ENCODE data around the gene MAP4K5. TPM values are rescaled to one million over a fixed set of nuclear protein-coding genes. Genes with fewer than 3 reads are reported as not detected.
A peak's percentile ranks its signal among the peaks of the same experiment; 100 is the strongest.

Gene MAP4K5
- total and polyA plus RNA-seq, 8 donors = 46.4 to 71.8 (median 62.6) TPM

DNA sequence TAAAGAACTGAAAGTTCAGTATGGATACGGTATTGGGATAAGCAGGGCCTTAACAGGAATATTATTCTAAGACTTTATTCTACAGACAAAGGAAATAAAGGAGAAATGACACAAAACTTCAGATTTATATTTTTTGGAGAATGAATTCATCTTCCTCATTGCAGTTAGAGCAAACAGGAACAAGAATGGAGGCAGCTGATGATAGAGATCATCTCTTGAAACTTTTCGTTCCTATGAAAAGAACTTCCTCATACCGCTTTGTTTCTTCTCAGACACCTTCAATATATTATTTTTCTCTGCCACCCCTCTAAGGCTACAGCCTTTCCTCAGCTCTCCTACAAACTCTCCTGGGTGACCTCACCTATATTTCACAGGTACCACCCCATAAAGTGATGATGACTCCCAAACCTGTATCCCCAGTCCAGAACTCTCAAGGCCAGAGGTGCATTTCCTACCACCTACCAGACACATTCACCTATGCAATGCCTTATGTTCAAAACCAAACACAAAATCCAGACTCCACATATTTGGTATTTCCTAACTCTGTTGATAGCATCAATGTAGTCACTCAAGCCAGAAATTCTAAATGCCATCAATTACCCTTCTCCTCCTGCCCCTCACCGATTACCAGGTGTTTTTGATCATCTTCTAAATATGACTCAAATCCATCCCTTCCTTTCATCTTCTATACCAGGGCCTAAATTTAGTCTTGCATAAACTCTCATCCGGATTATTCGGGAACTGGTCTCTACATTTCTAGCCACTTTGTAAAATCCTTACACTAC, 7.4 kb downstream of the MAP4K5 start:
- no peaks in the 10 kb centered on the region for H3K9me3 ChIP-seq
- peak overlapping the region in 1 of 2 donors; percentile 1 for H3K27ac ChIP-seq
- intact Hi-C loops (cut with DNase I) = no loop called here
- H3K4me3 ChIP-seq = no peak overlapping the region
- TF ChIP-seq, protein P1, sequence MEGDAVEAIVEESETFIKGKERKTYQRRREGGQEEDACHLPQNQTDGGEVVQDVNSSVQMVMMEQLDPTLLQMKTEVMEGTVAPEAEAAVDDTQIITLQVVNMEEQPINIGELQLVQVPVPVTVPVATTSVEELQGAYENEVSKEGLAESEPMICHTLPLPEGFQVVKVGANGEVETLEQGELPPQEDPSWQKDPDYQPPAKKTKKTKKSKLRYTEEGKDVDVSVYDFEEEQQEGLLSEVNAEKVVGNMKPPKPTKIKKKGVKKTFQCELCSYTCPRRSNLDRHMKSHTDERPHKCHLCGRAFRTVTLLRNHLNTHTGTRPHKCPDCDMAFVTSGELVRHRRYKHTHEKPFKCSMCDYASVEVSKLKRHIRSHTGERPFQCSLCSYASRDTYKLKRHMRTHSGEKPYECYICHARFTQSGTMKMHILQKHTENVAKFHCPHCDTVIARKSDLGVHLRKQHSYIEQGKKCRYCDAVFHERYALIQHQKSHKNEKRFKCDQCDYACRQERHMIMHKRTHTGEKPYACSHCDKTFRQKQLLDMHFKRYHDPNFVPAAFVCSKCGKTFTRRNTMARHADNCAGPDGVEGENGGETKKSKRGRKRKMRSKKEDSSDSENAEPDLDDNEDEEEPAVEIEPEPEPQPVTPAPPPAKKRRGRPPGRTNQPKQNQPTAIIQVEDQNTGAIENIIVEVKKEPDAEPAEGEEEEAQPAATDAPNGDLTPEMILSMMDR (IDR thresholded peaks at IDR 0.05) = no peak
- no peaks in the 10 kb centered on the region for H3K27me3 ChIP-seq
- DNase-seq (no peak), ATAC-seq (no peak)
- H3K4me1 ChIP-seq = peaks cover 7 to 68% of the 10 kb centered on the region in 2 donors
- no peaks in the 10 kb centered on the region for H3K36me3 ChIP-seq

DNA sequence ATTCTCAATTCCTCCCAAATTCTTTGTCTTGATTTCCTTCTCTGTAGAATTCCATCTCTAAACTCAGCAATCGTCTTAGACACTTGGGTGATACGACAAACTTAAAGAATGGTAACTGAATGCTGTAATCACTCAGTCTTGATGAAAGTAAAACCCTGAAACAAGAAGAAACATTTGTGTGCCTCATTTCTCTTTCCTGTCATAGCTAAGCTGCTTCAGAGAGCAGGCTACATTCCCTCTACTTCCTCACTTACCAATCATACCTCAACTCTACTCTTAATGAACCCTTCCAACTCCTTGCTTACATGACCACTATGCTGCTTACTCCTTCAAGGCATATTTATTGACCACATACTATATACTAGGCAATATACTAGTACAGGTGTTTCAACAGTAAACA, 8.3 kb downstream of the MAP4K5 start:
- intact Hi-C loops (cut with DNase I) = no loop called here
- Histone ChIP-seq H3K27me3 (no peaks in the 10 kb centered on the region), H3K4me3 (no peak overlapping the region), H3K9me3 (no peaks in the 10 kb centered on the region), H3K4me1 (peaks cover 3 to 59% of the 10 kb centered on the region in 2 donors), H3K36me3 (no peaks in the 10 kb centered on the region), H3K27ac (peak overlapping the region in 1 of 2 donors; percentile 1)
- DNase-seq (no peak), ATAC-seq (no peak)
- TF ChIP-seq, protein P1 (IDR thresholded peaks at IDR 0.05) = no peak

DNA sequence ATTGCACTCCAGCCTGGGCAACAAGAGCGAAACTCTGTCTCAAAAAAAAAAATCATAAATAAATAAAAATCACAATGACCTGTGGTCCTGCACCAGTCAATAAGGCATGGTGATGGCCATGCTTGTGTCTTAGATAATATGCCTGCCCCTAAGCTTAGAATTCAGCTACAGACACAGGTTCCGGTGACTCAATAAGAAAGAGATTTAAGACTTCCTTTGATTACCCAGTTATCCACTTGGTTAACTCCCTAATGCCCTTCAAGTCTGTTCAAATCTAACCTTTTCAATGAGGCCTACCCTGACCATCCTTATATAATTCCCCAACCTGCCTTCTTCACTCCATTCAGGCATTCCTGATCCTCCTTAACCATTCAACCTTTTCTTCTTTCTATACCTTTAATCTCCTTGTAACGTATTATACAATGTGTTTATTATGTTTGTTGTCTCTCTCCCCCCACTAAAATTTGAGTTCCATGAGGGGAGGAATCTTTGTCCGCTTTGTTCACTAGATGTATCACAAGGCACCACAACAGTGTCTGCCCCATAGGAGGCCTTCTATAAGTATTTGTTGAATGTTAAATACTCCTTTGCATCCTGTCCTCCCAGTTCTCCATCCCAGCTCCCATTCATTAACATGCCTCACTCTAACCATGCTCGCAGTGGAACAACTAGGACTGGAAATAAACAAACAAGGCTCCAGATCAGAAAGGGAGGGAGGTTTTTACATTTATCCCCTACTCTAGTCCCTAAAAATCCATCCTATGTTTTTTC, 8.9 kb downstream of the MAP4K5 start:
- H3K36me3 ChIP-seq = no peaks in the 10 kb centered on the region
- H3K4me1 ChIP-seq = peaks cover 3 to 54% of the 10 kb centered on the region in 2 donors
- DNase-seq (no peak), ATAC-seq (no peak)
- intact Hi-C loops (cut with DNase I) = no loop called here
- TF ChIP-seq, protein P1 (IDR thresholded peaks at IDR 0.05) = no peak
- H3K4me3 ChIP-seq = no peak overlapping the region
- H3K9me3 ChIP-seq = no peaks in the 10 kb centered on the region
- no peaks in the 10 kb centered on the region for H3K27me3 ChIP-seq
- H3K27ac ChIP-seq = peak overlapping the region in 1 of 2 donors; percentile 1

DNA sequence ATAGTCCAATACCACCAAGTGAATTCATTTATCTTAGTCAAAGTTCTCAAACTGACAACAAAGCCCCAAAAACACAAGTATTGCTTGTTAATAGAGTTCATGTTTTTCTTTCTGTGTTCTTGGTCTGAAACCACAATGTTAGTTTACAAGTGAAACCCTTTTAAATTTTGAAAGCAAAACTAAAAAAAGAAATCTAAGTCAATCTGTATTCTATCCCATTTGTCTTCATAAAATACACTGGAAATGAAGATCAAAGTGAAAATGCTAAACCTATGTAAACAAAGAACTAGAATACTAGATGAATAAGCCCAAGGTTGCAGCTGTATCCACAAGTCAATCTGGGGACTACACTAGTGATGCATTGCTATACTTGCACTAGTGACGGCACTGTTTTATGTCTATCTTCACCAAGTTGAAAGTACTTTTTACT, 10.4 kb downstream of the MAP4K5 start:
- Histone ChIP-seq H3K27ac (peak overlapping the region; percentile 10 to 30), H3K4me3 (no peak overlapping the region), H3K27me3 (no peaks in the 10 kb centered on the region), H3K4me1 (peaks cover 3 to 47% of the 10 kb centered on the region in 2 donors), H3K36me3 (no peaks in the 10 kb centered on the region), H3K9me3 (no peaks in the 10 kb centered on the region)
- intact Hi-C loops (cut with DNase I) = no loop called here
- ATAC-seq (peak; percentile 35), DNase-seq (no peak)
- TF ChIP-seq, protein P1 (IDR thresholded peaks at IDR 0.05) = no peak

Measured in left lung (tissue), 10 donors.